ENCODE measurements around the gene GNG7.
"Not testable (repeated sequence)": the region's sequence is repeated elsewhere in the genome, so short reads cannot be mapped to it uniquely, and the experiment has no call there.

GNG7 gene

GRCh38 chr19:2607712-2608601, 94.5 kb downstream of the GNG7 start:
- Histone ChIP-seq H3K9ac (ENCODE audit: low read depth, low read length) (no peak overlapping the region), H3K36me3 (ENCODE audit: control insufficient read depth, insufficient read depth, low read length) (no peaks in the 10 kb centered on the region), H3K4me3 (ENCODE audit: low read depth, low read length) (no peak overlapping the region), H3K9me3 (ENCODE audit: control insufficient read depth, insufficient read depth, low read length) (no peaks in the 10 kb centered on the region), H3K27me3 (ENCODE audit: control insufficient read depth, insufficient read depth, low read length) (no peaks in the 10 kb centered on the region), H3K27ac (ENCODE audit: low read depth, low read length) (no peak overlapping the region), H3K4me1 (ENCODE audit: control insufficient read depth, insufficient read depth, low read length) (0 out of 2 replicates have a peak, but pooled peaks cover 3% of the 10 kb centered on the region)

GRCh38 chr19:2606774-2607173, 95.7 kb downstream of the GNG7 start:
- not testable (repeated sequence) for H3K9me3 ChIP-seq (ENCODE audit: control insufficient read depth, insufficient read depth, low read length); H3K4me1 ChIP-seq (ENCODE audit: control insufficient read depth, insufficient read depth, low read length); H3K27me3 ChIP-seq (ENCODE audit: control insufficient read depth, insufficient read depth, low read length); H3K4me3 ChIP-seq (ENCODE audit: low read depth, low read length); H3K36me3 ChIP-seq (ENCODE audit: control insufficient read depth, insufficient read depth, low read length); H3K9ac ChIP-seq (ENCODE audit: low read depth, low read length); H3K27ac ChIP-seq (ENCODE audit: low read depth, low read length)

DNA sequence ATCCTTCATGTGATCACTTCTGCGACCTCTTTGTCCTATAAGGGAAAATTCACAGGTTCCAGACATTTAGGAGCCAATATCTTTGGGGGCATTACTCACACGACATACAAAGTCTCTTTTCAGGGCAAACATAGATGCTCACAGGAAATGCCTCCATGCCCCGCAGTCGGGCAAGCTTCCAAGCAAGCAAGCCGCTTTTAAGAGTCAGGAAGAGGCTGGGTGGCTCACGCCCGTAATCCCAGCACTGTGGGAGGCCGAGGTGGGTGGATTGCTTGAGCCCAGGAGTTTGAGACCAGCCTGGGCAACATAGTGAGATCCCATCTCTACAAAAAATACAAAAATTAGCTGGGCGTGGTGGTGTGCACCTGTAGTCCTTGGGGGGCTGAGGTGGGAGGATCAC, 96.6 kb downstream of the GNG7 start:
- H3K27ac ChIP-seq (ENCODE audit: low read depth, low read length); H3K9ac ChIP-seq (ENCODE audit: low read depth, low read length); H3K36me3 ChIP-seq (ENCODE audit: control insufficient read depth, insufficient read depth, low read length); H3K4me3 ChIP-seq (ENCODE audit: low read depth, low read length); H3K9me3 ChIP-seq (ENCODE audit: control insufficient read depth, insufficient read depth, low read length); H3K4me1 ChIP-seq (ENCODE audit: control insufficient read depth, insufficient read depth, low read length); H3K27me3 ChIP-seq (ENCODE audit: control insufficient read depth, insufficient read depth, low read length): not testable (repeated sequence)

DNA sequence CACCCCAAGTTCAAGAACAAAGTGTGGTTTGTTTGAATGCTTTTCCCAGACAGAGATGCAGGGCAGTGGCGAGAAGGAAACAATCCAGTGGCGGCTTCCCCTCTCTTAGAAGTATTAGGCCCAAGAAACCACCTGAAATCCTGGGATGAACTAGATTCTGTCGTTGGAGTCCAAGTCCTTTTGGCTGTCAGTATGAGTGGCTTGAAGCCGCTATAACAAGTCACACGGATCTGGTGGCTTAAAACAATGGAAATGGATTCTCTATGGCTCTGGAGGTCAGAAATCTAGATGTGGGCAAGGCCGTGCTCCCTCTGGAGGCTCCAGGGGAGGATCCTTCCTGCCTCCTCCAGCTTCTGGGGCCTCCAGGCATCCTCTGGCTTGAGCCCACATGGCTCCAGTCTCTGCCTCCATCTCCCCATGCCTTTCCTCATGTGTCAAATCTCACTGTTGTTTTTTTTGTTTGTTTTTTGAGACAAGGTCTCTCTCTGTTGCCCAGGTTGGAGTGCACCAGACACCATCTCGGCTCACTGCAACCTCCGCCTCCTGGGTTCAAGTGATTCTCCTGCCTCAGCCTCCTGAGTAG, 97.7 kb downstream of the GNG7 start:
- Histone ChIP-seq H3K27me3 (ENCODE audit: control insufficient read depth, insufficient read depth, low read length) (no peaks in the 10 kb centered on the region), H3K9ac (ENCODE audit: low read depth, low read length) (no peak overlapping the region), H3K4me3 (ENCODE audit: low read depth, low read length) (no peak overlapping the region), H3K9me3 (ENCODE audit: control insufficient read depth, insufficient read depth, low read length) (no peaks in the 10 kb centered on the region), H3K27ac (ENCODE audit: low read depth, low read length) (no peak overlapping the region), H3K36me3 (ENCODE audit: control insufficient read depth, insufficient read depth, low read length) (no peaks in the 10 kb centered on the region), H3K4me1 (ENCODE audit: control insufficient read depth, insufficient read depth, low read length) (0 out of 2 replicates have a peak, but pooled peaks cover 2% of the 10 kb centered on the region)

DNA sequence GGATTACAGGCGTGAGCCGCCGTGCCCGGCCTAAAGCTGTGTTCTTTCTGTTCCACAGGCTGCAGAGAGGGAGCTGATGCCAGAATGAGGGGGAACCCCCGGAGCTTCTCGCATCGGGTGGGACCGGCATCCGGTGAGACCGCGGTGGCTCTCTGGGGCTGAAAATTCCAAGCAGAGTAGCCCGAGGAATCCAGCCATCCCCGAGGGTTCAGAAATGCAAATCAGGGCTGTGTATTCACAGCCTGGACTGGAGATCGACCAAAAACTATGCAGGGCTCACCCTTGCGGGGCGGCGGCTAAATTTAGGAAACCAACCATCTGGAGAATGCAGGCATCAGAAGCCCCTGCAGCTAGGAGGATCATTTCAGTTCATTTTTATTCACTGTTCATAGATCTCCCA, 99.2 kb downstream of the GNG7 start:
- 0 out of 2 replicates have a peak, but pooled peaks cover 5% of the 10 kb centered on the region for H3K4me1 ChIP-seq (ENCODE audit: control insufficient read depth, insufficient read depth, low read length)
- H3K9me3 ChIP-seq (ENCODE audit: control insufficient read depth, insufficient read depth, low read length) = no peaks in the 10 kb centered on the region
- H3K36me3 ChIP-seq (ENCODE audit: control insufficient read depth, insufficient read depth, low read length) = no peaks in the 10 kb centered on the region
- H3K4me3 ChIP-seq (ENCODE audit: low read depth, low read length) = peak overlapping the region; percentile 5; the same call in 1 of the 2 replicates
- H3K9ac ChIP-seq (ENCODE audit: low read depth, low read length) = no peak overlapping the region
- no peaks in the 10 kb centered on the region for H3K27me3 ChIP-seq (ENCODE audit: control insufficient read depth, insufficient read depth, low read length)
- peak overlapping the region; percentile 50 for H3K27ac ChIP-seq (ENCODE audit: low read depth, low read length)

DNA sequence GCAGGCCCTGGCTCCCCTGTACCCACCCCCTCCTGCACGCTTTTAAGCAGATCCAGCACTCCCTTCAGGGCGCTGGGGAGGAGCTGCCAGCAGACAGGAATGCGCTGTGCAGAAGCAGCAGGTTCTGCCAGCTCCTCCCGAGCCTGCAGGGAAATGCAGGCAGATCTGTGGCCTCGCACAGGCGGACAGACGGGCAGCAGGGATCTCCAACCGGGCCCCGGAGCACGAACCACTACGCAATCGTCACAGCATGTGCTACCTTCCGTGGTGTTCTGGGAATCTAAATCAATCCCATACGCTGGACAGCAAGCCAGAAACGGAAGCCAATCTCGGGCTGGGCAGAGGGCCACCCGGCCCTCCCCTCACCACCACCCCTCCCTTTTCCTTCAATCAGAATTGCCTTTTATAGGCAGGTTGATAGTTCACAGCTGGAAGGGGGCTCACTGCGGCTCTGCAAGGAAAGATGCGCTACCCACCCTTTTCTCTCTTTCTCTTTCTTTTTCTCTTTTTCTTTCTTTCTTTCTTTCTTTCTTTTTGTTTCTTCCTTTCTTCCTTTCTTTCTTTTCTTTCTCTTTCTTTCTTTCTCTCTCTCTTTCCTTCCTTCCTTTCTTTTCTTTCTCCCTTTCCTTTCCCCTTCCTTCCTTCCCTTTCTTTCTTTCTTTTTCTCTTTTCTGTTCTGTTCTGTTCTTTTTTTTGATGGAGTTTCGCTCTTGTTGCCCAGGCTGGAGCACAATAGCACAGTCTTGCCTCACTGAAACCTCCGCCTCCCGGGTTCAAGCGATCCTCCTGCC, 99.9 kb downstream of the GNG7 start:
- H3K27me3 ChIP-seq (ENCODE audit: control insufficient read depth, insufficient read depth, low read length) = no peaks in the 10 kb centered on the region
- 0 out of 2 replicates have a peak, but pooled peaks cover 3% of the 10 kb centered on the region for H3K4me1 ChIP-seq (ENCODE audit: control insufficient read depth, insufficient read depth, low read length)
- H3K9ac ChIP-seq (ENCODE audit: low read depth, low read length) = no peak overlapping the region
- peak overlapping the region; percentile 42 for H3K4me3 ChIP-seq (ENCODE audit: low read depth, low read length)
- H3K9me3 ChIP-seq (ENCODE audit: control insufficient read depth, insufficient read depth, low read length) = no peaks in the 10 kb centered on the region
- H3K36me3 ChIP-seq (ENCODE audit: control insufficient read depth, insufficient read depth, low read length) = no peaks in the 10 kb centered on the region
- peak overlapping the region; percentile 46 for H3K27ac ChIP-seq (ENCODE audit: low read depth, low read length)

GRCh38 chr19:2600914-2601870, 101.3 kb downstream of the GNG7 start:
- H3K9ac ChIP-seq (ENCODE audit: low read depth, low read length) = no peak overlapping the region
- H3K27ac ChIP-seq (ENCODE audit: low read depth, low read length) = no peak overlapping the region
- H3K4me3 ChIP-seq (ENCODE audit: low read depth, low read length) = no peak overlapping the region
- H3K27me3 ChIP-seq (ENCODE audit: control insufficient read depth, insufficient read depth, low read length) = no peaks in the 10 kb centered on the region
- 0 out of 2 replicates have a peak, but pooled peaks cover 3% of the 10 kb centered on the region for H3K4me1 ChIP-seq (ENCODE audit: control insufficient read depth, insufficient read depth, low read length)
- no peaks in the 10 kb centered on the region for H3K36me3 ChIP-seq (ENCODE audit: control insufficient read depth, insufficient read depth, low read length)
- no peaks in the 10 kb centered on the region for H3K9me3 ChIP-seq (ENCODE audit: control insufficient read depth, insufficient read depth, low read length)

GRCh38 chr19:2594319-2594718, 108.2 kb downstream of the GNG7 start:
- Histone ChIP-seq H3K9me3 (ENCODE audit: control insufficient read depth, insufficient read depth, low read length) (no peaks in the 10 kb centered on the region), H3K27ac (ENCODE audit: low read depth, low read length) (no peak overlapping the region)

DNA sequence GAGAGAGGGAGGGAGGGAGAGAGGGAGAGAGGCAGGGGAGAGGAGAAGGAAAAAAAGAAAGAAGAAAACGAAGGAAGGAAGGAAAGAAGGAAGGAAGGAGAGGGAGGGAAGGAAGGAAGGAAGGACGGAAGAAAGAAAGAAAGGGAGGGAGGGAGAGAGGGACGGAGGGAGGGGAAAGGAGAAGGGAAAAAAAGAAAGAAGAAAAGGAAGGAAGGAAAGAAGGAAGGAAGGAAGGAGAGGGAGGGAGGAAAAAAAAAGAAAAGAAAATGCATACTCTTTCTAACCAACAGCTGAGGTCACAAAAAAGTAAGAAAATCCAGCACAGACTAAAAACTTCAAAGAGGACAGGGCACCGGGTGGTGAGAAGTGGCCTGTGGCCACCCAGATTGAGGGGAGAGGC, 109.7 kb downstream of the GNG7 start:
- H3K9ac ChIP-seq (ENCODE audit: low read depth, low read length) = no peak overlapping the region
- H3K4me1 ChIP-seq (ENCODE audit: control insufficient read depth, insufficient read depth, low read length) = peaks cover 4% of the 10 kb centered on the region
- no peaks in the 10 kb centered on the region for H3K36me3 ChIP-seq (ENCODE audit: control insufficient read depth, insufficient read depth, low read length)
- H3K27ac ChIP-seq (ENCODE audit: low read depth, low read length) = no peak overlapping the region
- H3K9me3 ChIP-seq (ENCODE audit: control insufficient read depth, insufficient read depth, low read length) = no peaks in the 10 kb centered on the region
- H3K4me3 ChIP-seq (ENCODE audit: low read depth, low read length) = no peak overlapping the region
- H3K27me3 ChIP-seq (ENCODE audit: control insufficient read depth, insufficient read depth, low read length) = no peaks in the 10 kb centered on the region

More at GRCh38 chr19:2594319-2594718, 108.2 kb downstream of the GNG7 start:
- Histone ChIP-seq H3K4me1 (ENCODE audit: control insufficient read depth, insufficient read depth, low read length) (0 out of 2 replicates have a peak, but pooled peaks cover 3% of the 10 kb centered on the region), H3K4me3 (ENCODE audit: low read depth, low read length) (no peak overlapping the region), H3K27me3 (ENCODE audit: control insufficient read depth, insufficient read depth, low read length) (no peaks in the 10 kb centered on the region), H3K9ac (ENCODE audit: low read depth, low read length) (no peak overlapping the region), H3K36me3 (ENCODE audit: control insufficient read depth, insufficient read depth, low read length) (no peaks in the 10 kb centered on the region)

Data from HUES48 (cell line).